DMS114 treated with DMSO at 0.1 percent for 48 hours (cell line): ENCODE data around the gene LZTS3.
"Not testable (repeated sequence)": the region's sequence is repeated elsewhere in the genome, so short reads cannot be mapped to it uniquely, and the experiment has no call there.

Experiments
- DNase-seq: peaks from one replicate; lab custom pipeline; 2025; ENCODE audit not compliant: unreplicated experiment; lab: John Stamatoyannopoulos, UW

Gene LZTS3

DNA sequence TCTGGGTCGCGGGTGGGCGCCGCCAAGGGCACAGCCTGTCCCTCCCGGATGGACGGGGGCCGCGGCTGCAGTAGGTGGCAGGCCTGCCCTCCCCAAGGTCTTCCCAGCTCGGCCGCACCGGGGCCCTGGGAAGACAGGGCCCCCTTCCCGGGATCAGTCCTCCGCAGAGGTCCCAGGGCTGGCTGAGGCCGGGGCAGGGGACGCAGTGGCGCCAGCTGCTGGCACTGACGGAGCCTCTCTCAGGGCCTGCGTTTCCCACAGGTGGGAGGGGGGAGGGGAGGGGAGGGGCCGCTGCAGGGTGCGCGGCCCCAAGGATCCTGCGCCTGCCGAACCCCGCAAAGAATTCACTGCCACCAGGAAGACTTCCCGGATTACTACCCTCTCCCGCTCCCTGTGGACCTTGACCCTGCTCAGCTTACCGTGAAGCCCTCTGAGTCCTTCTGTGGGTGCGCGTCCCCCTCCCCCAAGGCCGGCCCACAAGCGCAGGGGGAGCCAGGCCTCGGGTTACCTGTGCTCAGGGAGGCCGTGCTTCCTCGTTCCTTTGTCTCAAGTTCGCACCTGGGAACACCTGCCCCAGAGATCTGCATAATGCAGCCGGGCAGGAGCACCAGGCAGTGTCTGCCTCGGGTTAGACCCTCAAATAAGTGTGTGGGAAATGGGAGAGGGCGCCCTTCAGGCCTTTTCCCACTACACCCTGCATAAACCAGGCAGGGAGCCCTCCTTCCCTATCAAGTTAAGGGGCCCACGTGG lies 5.1 kb downstream of the LZTS3 start:
- no peak for DNase-seq

GRCh38 chr20:3167738-3168078 lies 5.6 kb downstream of the LZTS3 start:
- DNase-seq: no peak

GRCh38 chr20:3166913-3167342 lies 6.4 kb downstream of the LZTS3 start:
- DNase-seq: no peak

- DNase-seq: no peak
These were observed 6.9 kb downstream of the LZTS3 start for GRCh38 chr20:3166338-3166912.

DNA sequence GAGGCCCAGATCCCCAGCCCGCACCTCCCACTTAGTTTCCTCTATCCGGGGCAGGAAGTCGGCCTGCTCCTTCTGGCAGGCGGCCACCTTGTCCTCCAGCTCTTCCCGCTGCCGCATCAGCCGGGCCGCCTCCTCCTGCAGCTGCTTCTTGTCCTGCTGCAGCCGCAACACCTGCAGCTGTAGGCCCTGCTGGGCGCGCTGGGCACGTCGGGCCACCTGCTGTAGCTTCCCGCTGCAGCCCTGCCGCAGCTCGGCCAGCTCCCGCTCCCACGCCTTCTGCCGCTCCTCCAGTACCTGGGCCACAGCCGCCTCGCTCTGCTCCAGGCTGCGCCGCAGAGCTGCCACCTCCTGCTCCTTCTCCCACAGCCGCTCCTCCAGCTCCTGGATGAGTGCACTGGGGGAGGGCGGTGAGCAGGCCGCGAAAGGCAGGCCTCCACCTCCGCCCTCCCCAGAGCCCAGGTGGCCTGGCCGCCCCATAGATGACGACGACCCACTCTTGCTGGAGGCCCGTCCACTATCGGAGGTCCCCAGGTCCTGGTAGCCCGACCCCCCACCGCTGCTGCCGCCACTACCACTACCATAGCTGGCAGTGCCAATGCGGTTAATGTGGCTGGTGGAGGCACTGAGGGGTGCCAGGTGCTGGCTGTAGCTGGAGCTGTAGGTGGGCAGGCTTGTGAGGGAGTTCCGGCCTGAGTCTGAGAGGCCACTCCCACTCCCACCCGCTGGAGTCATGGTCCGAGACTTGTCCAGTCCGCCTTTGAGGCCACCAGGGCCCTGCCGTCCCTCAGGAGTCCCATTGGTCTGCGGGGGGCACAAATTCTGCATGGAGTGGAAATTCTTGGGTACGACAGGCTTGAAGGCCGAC lies 7.6 kb downstream of the LZTS3 start:
- no peak for DNase-seq

GRCh38 chr20:3164763-3165410 lies 8.5 kb downstream of the LZTS3 start:
- DNase-seq: no peak

DNA sequence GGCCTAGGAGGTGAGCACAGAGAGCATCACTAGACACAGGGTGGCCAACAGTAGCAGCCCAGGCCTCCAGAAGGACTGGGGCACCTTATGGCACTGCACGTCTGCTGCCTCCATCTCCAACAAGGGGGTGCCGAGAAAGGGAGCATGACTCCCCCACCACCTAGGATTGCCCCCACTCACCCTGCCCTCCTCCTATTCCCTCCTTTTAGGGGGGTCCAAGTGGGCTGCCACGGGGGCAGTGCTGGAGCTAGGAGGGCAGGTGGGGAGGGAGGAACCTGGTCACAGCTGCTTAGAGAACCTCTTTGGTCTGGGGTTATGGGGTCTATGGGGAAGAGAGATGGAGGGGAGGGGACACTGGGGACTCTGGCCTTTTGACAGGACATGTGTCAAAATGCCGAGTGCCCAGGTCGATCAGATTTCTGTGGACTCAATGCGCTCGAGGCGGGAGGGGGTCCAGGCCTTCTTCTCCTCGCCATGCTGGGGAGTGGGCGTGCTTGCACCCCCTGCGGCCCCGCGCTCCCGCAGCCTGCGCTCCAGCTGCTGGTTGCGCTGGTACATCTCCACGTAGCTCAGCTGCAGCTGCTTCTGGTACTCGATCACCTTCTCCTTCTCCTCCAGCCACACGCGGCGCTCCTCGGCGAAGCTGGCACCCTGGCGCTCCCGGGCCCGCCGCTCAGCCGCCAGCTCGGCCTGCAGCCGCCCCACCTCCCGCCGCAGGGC lies 9.1 kb downstream of the LZTS3 start:
- DNase-seq: no peak

- DNase-seq: no peak
These were observed 10.0 kb downstream of the LZTS3 start for GRCh38 chr20:3163099-3164042.

- no peak for DNase-seq
These were observed 11.2 kb downstream of the LZTS3 start for GRCh38 chr20:3162080-3162611.

DNA sequence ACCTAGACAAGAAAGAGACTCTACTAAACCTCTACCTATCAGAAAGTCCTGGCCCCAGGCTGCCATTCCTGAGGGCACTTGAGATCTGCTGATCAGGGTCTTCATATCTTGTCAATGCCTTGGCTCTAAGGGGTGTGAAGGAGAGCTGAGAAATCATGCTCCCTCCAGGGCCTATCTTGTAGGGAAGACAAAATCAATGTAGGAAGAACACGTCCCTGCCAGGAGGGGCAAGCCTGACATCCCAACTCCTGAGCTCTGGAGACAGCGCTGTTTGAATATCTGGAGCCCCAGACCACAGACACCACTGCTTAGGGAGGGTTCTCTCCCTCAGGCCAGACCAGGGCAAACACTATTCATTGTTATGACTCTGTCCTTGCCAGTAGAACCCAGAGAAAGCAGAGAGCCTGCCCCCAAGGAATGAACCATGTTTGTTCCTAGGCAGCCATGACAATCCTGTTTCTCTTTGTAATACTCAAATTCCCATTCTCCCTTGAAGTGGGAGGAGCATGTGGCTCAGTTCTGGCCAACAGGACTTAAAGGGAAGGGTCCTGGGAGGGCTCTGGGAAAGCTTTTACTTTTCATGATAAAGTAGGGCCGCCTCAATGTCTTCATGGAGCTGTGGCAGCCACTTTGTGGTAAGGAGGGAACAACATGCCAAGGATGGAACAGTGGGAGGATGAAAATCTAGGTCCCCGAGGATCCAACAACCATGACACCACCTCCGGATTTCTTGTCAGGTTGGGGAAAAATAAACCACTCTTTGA lies 11.9 kb downstream of the LZTS3 start:
- DNase-seq: no peak

- no peak for DNase-seq
These were observed 12.9 kb downstream of the LZTS3 start for GRCh38 chr20:3160418-3160817.

DNA sequence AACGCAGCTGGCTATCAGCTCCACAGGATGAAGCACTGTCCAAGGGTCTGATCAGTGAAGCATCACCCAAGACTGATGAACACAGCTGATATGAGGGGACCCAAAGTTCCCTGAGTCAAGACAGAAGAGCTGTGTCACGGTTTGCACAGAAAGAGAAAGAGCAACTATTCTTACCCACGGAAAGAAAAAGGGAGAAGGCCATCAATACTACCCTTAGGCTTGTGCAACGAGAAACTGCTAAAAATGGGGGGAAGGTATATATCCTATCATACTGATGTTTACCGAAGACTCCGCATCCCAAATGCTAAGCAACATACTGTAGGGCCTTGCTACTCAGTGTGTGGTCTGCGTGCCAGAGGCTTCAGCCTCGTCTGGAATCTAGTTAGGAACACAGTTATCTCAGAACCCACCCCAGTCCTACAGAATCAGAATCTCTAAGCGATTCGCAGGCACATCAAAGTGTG lies 14.3 kb downstream of the LZTS3 start:
- DNase-seq: no peak

DNA sequence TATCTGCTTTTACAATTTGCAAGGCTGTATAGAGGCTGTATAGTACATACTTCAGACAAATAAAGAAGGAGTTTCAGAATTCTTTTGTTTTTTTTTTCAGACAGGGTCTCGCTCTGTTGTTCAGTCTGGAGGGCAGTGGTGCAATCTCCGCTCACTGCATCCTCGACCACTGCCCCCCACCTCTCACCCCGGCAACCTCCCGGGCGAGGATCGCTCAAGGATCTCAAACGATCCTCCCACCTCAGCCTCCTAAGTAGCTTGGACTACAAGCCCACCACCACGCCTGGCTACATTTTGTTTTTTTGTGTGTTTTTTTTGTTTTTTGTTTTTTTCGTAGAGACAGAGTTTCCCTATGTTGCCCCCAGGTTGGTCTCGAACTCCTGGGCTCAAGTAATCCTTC lies 15.5 kb downstream of the LZTS3 start:
- no peak for DNase-seq

GRCh38 chr20:3156811-3157619 lies 16.3 kb downstream of the LZTS3 start:
- no peak for DNase-seq

DNA sequence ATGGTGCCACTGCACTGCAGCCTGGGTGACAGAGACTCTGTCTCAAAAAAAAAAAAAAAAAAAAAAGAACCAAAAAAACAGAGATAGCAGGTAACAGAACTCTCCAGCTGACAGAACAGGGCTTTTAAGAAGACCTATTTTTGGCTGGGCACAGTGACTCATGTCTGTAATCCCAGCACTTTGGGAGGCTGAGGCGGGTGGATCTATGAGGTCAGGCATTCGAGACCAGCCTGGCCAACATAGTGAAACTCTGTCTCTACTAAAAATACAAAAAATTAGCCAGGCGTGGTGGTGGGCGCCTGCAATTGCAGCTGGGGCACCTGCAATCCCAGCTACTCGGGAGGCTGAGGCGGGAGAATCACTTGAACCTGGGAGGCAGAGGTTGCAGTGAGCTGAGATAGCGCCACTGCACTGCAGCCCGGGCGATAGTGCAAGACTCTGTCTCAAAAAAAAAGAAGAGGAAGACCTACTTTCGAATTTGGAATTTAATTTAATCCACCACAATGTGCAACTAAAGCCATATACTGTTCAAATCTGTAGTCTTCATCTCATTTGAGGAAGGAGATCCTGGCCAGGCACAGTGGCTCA lies 21.2 kb downstream of the LZTS3 start:
- DNase-seq: not testable (repeated sequence)

GRCh38 chr20:3150908-3151307 lies 22.4 kb downstream of the LZTS3 start:
- DNase-seq: no peak

- no peak for DNase-seq
These were observed 26.5 kb downstream of the LZTS3 start for GRCh38 chr20:3146732-3147341.
